GM12801 (cell line): ENCODE measurements around the gene FMNL1.

Experiments used
- TF ChIP-seq, protein P1 (sequence below): IDR thresholded peaks from one replicate; pipeline ENCODE4 v1.5.1; 2011; ENCODE audit warnings: control low read depth; ENCODE audit not compliant: insufficient read length; ENCODE audit errors: extremely low read depth

The FMNL1 gene

GRCh38 chr17:45248132-45248957, 26.7 kb downstream of the FMNL1 start:
- TF ChIP-seq, protein P1, sequence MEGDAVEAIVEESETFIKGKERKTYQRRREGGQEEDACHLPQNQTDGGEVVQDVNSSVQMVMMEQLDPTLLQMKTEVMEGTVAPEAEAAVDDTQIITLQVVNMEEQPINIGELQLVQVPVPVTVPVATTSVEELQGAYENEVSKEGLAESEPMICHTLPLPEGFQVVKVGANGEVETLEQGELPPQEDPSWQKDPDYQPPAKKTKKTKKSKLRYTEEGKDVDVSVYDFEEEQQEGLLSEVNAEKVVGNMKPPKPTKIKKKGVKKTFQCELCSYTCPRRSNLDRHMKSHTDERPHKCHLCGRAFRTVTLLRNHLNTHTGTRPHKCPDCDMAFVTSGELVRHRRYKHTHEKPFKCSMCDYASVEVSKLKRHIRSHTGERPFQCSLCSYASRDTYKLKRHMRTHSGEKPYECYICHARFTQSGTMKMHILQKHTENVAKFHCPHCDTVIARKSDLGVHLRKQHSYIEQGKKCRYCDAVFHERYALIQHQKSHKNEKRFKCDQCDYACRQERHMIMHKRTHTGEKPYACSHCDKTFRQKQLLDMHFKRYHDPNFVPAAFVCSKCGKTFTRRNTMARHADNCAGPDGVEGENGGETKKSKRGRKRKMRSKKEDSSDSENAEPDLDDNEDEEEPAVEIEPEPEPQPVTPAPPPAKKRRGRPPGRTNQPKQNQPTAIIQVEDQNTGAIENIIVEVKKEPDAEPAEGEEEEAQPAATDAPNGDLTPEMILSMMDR = no peak

DNA sequence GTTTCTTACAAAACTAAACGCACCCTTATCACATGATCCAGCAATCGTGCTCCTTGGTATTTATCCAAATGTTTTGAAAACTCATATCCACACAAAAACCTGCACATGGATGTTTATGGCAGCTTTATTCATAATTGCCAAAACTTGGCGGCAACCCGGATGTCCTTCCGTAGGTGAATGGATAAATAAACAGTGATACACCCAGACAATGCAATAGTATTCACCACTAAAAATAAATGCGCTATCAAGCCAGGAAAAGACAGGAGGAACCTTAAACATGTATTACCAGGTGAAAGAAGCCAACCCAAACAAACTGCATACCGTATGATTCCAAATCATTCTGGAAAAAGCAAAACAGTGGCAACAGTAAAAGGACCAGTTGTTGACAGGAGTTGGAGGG, 30.2 kb downstream of the FMNL1 start:
- TF ChIP-seq, protein P1 = no peak

GRCh38 chr17:45253879-45254278, 32.2 kb downstream of the FMNL1 start:
- TF ChIP-seq, protein P1 = no peak

- TF ChIP-seq, protein P1 = no peak
Measured at GRCh38 chr17:45255358-45255757, 33.7 kb downstream of the FMNL1 start.

- TF ChIP-seq, protein P1 = no peak
Measured at GRCh38 chr17:45256114-45256966, 34.7 kb downstream of the FMNL1 start.

- TF ChIP-seq, protein P1 = no peak
Measured at GRCh38 chr17:45257115-45257514, 35.4 kb downstream of the FMNL1 start.

GRCh38 chr17:45258981-45259380, 37.3 kb downstream of the FMNL1 start:
- TF ChIP-seq, protein P1 = no peak
